Smooth muscle cell (in vitro differentiated cells): ENCODE data around the gene ELF4. TPM values are rescaled to one million over a fixed set of nuclear protein-coding genes. Genes with fewer than 3 reads are reported as not detected.

Experiments used
- DNase-seq: peaks from one replicate; lab custom pipeline; 2025; ENCODE audit not compliant: unreplicated experiment; lab: John Stamatoyannopoulos, UW
- H2AFZ ChIP-seq: fragments of 200-600 bp; sonication (generic); 2 replicates; pipeline ENCODE4 v1.6.0; 2016; ENCODE audit warnings: antibody characterized with exemption, low read depth, mild to moderate bottlenecking
- H3F3A ChIP-seq: fragments of 200-600 bp; sonication (generic); 2 replicates; pipeline ENCODE4 v1.6.0; 2017; ENCODE audit warnings: antibody characterized with exemption, low read depth
- H3K27ac ChIP-seq: fragments of 200-600 bp; sonication (generic); 2 replicates; pipeline ENCODE4 v1.5.1; 2016; ENCODE audit warnings: low read depth, mild to moderate bottlenecking
- H3K27me3 ChIP-seq: fragments of 200-600 bp; sonication (generic); 2 replicates; pipeline ENCODE4 v1.6.1; 2016; ENCODE audit warnings: low read depth, mild to moderate bottlenecking
- H3K36me3 ChIP-seq: fragments of 200-600 bp; sonication (generic); 2 replicates; pipeline ENCODE4 v1.5.1; 2016; ENCODE audit warnings: low read depth
- H3K4me1 ChIP-seq: fragments of 200-600 bp; sonication (generic); 2 replicates; pipeline ENCODE4 v1.5.1; 2016; ENCODE audit warnings: low read depth
- H3K4me2 ChIP-seq: fragments of 200-600 bp; sonication (generic); 2 replicates; pipeline ENCODE4 v1.6.0; 2016; ENCODE audit warnings: mild to moderate bottlenecking
- H3K4me3 ChIP-seq: fragments of 200-600 bp; sonication (generic); 2 replicates; pipeline ENCODE4 v1.5.1; 2016; ENCODE audit warnings: mild to moderate bottlenecking
- H3K79me2 ChIP-seq: fragments of 200-600 bp; sonication (generic); 2 replicates; pipeline ENCODE4 v1.6.0; 2016; ENCODE audit warnings: low read depth, mild to moderate bottlenecking
- H3K9ac ChIP-seq: fragments of 200-600 bp; sonication (generic); 2 replicates; pipeline ENCODE4 v1.6.0; 2016; ENCODE audit warnings: low read depth
- H3K9me3 ChIP-seq: fragments of 200-600 bp; sonication (generic); replicated peaks from 2 replicates; pipeline ENCODE4 v1.5.1; 2016; ENCODE audit warnings: low read depth
- H4K20me1 ChIP-seq: fragments of 200-600 bp; sonication (generic); 2 replicates; pipeline ENCODE4 v1.6.0; 2016; ENCODE audit warnings: low read depth
- CTCF ChIP-seq: fragments of 200-600 bp; sonication (generic); IDR thresholded peaks from 2 replicates; pipeline ENCODE4 v1.5.1; 2017; ENCODE audit warnings: borderline replicate concordance, mild to moderate bottlenecking, antibody characterized with exemption; ENCODE audit not compliant: insufficient read depth, poor library complexity, severe bottlenecking
- whole genome bisulfite sequencing: methylation state at CpG from one replicate; pipeline ENCODE4 v1.1.7; 2016; ENCODE audit warnings: low lambda C conversion rate; 5-methylcytosine and 5-hydroxymethylcytosine counted together
- polyA plus RNA-seq: library from polyadenylated mRNA; unstranded; fragments of >200 nt; fragmentation: Nextera tagmentation; extraction: Ambion mirVana; gene quantifications from 2 replicates; pipeline ENCODE4 v1.2.1, GENCODE V29; 2016
- total RNA-seq: library from RNA; depleted of rRNA; stranded (reverse); fragments of >200 nt; gene quantifications from 2 replicates; pipeline ENCODE4 v1.2.3, GENCODE V29; 2014

ELF4 gene
- total and polyA plus RNA-seq, 2 experiments from 2014 or later, result 12.0 to 12.6 TPM

GRCh38 chrX:130098210-130098552 is 12.1 kb downstream of the ELF4 start:
- H3K9me3 ChIP-seq, result no peaks in the 10 kb centered on the region
- TF ChIP-seq CTCF, result no peak
- no peaks in the 10 kb centered on the region for H3F3A ChIP-seq
- H3K36me3 ChIP-seq, result no peaks in the 10 kb centered on the region
- peaks cover 30% of the 10 kb centered on the region for H3K79me2 ChIP-seq
- H2AFZ ChIP-seq, result no peak overlapping the region
- WGBS, result 65% methylated on average over 5 of the region's 5 CpGs
- H3K4me3 ChIP-seq, result no peak overlapping the region
- H3K4me2 ChIP-seq, result no peak overlapping the region
- no peak overlapping the region for H3K27ac ChIP-seq
- DNase-seq, result no peak
- no peaks in the 10 kb centered on the region for H3K27me3 ChIP-seq
- H3K9ac ChIP-seq, result no peak overlapping the region
- H3K4me1 ChIP-seq, result no peaks in the 10 kb centered on the region
- H4K20me1 ChIP-seq, result peaks cover 37% of the 10 kb centered on the region

DNA sequence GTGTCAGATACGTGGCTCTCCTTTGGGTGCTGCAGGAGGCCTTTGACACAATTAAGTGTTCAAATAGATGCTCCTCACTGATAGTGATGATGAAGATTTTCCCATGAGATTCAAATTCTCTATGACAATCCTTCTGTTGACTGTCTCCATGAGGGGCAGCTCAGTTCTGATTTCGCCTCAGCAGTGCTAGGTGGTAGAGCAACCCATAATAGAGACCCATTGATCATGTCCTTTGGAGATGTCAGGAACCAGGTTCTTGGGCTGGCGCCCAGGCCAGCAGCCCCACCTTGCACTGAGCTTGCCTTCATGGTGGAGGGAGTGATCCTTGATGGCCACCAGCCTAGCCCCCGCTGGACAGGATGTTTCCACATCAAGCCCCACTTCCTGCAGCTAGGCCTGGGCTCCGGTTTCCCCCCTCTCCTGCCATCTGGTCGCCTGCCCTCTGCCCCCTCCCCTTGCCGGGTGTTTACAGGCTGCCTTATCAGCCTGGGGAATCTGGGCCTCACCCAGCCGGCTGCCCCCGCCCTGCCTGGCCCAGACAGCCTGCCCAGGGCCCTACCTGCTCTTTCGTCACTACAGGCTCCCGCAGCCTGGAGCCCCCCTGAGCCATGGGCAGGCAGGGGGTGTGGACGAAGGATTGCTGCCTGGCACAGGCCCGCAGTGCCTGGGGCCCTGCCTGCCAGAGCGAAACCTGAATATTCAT is 12.6 kb downstream of the ELF4 start:
- H3K36me3 ChIP-seq, result no peaks in the 10 kb centered on the region
- H3K4me2 ChIP-seq, result no peak overlapping the region
- no peak for DNase-seq
- no peak overlapping the region for H3K9ac ChIP-seq
- H3K4me3 ChIP-seq, result no peak overlapping the region
- H3K4me1 ChIP-seq, result no peaks in the 10 kb centered on the region
- H3F3A ChIP-seq, result no peaks in the 10 kb centered on the region
- peaks cover 26% of the 10 kb centered on the region for H3K79me2 ChIP-seq
- no peak for TF ChIP-seq CTCF
- no peaks in the 10 kb centered on the region for H3K9me3 ChIP-seq
- H4K20me1 ChIP-seq, result peaks cover 35% of the 10 kb centered on the region
- no peak overlapping the region for H2AFZ ChIP-seq
- 59% methylated on average over 13 of the region's 14 CpGs for WGBS
- H3K27ac ChIP-seq, result no peak overlapping the region
- no peaks in the 10 kb centered on the region for H3K27me3 ChIP-seq

DNA sequence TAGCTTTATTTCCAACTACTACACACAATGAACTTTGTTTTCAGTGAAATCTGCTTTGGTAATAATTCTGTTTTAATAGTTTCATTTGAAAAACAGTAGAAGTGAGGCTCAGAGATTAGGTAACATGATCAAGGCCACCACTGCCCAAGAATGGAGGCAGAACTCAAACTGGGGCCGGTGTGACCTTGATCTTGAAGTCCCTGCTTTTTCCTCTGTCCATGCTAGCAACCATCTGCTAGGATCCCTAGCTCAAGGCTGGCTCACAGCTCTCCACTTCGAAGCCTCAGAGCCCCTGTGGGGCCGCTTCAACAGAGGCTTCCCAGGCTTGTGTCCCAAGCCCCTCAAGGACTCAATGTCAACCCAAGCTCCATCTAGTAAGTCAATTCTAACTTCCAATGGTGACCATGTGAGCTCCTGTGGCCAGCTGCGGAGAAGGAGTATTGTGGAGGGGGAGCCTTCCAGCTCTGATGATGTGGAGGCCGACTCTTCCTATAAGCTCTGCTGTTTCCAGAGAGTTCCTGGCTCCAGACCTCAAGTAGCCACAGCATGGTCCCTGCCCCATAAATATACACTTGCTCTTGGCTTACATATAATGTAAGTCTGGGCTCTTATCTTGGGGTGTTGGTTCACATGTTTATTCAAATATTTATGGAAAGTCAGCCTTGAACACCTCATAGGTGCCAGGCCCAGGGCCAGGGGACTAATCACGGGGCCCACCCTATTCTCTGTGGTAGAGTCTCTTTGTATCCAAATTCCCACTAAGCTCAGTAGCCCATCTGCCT is 14.9 kb downstream of the ELF4 start:
- H3K79me2 ChIP-seq, result peaks cover 8% of the 10 kb centered on the region
- H4K20me1 ChIP-seq, result peaks cover 19% of the 10 kb centered on the region
- 88% methylated on average over 6 of the region's 6 CpGs for WGBS
- H3K27ac ChIP-seq, result no peak overlapping the region
- no peak overlapping the region for H3K4me3 ChIP-seq
- no peaks in the 10 kb centered on the region for H3F3A ChIP-seq
- H3K4me2 ChIP-seq, result no peak overlapping the region
- H3K36me3 ChIP-seq, result no peaks in the 10 kb centered on the region
- no peaks in the 10 kb centered on the region for H3K27me3 ChIP-seq
- no peaks in the 10 kb centered on the region for H3K4me1 ChIP-seq
- TF ChIP-seq CTCF, result no peak
- H3K9ac ChIP-seq, result no peak overlapping the region
- no peaks in the 10 kb centered on the region for H3K9me3 ChIP-seq
- DNase-seq, result no peak
- H2AFZ ChIP-seq, result no peak overlapping the region
